PC-3 (cell line): ENCODE measurements around the gene RIC1.

Experiments
- EZH2 ChIP-seq: fragments of 300-600 bp; sonication (generic); IDR thresholded peaks from one replicate; pipeline ENCODE4 v1.6.1; 2017; ENCODE audit warnings: antibody characterized with exemption, mild to moderate bottlenecking, low read length; ENCODE audit not compliant: unreplicated experiment
- EZH2phosphoT487 ChIP-seq: fragments of 300-600 bp; sonication (generic); IDR thresholded peaks from 2 replicates; pipeline ENCODE4 v1.6.1; 2018; ENCODE audit warnings: mild to moderate bottlenecking, antibody characterized with exemption, low read length, borderline replicate concordance
- TF ChIP-seq, protein P1 (sequence below): fragments of 300-600 bp; sonication (generic); conservative IDR thresholded peaks from 2 replicates; pipeline ENCODE4 v1.5.1; 2017; ENCODE audit warnings: antibody characterized with exemption, low read depth, mild to moderate bottlenecking, low read length

DNA sequence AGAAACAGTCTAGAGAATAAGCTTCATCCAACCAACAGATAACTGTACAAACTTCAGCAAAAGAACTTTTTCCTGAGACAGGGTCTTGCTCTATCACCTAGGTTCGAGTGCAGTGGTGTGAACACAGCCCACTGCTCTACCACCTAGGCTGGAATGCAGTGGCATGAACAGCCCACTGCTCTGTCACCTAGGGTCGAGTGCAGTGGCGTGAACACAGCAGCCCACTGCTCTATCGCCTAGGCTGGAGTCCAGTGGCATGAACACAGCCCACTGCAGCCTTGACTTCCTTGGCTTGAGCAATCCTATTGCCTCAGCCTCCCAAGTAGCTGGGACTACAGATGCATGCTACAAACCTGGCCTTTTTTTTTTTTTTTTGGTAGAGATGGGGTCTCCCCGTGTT, 160.6 kb downstream of the RIC1 start:
- TF ChIP-seq, protein P1, sequence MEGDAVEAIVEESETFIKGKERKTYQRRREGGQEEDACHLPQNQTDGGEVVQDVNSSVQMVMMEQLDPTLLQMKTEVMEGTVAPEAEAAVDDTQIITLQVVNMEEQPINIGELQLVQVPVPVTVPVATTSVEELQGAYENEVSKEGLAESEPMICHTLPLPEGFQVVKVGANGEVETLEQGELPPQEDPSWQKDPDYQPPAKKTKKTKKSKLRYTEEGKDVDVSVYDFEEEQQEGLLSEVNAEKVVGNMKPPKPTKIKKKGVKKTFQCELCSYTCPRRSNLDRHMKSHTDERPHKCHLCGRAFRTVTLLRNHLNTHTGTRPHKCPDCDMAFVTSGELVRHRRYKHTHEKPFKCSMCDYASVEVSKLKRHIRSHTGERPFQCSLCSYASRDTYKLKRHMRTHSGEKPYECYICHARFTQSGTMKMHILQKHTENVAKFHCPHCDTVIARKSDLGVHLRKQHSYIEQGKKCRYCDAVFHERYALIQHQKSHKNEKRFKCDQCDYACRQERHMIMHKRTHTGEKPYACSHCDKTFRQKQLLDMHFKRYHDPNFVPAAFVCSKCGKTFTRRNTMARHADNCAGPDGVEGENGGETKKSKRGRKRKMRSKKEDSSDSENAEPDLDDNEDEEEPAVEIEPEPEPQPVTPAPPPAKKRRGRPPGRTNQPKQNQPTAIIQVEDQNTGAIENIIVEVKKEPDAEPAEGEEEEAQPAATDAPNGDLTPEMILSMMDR: no peak
- no peak for TF ChIP-seq EZH2phosphoT487
- no peak for TF ChIP-seq EZH2
